Colon (tissue), 2 donors: Measurements from ENCODE around the gene MSRB3.

ENCODE experiments used
- FAIRE-seq: peaks from 2 replicates; lab custom pipeline; 2012; peaks lifted over from hg19 to GRCh38; lab: Jason Lieb, UNC
- donor health status: control.
- donor health status: control.

The MSRB3 gene

DNA sequence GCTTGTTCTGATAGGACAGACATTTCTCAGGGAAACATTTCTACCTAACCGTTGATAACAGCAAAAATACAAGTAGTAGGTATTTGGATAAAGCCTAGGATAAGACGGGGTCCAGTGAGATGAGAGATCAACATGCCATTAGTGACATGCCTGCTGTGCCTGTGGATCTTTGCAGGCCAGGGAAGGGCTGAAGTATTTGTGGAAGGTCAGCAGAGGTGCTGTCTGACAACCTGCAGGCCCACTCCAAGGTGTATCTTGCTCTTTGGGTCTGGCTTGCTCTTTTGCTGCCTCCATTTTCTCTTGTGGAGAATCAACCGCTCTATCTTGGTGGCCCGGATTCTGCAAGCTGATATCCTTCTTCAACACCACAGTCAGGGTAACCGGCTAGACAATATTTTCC lies 46.7 kb downstream of the MSRB3 start:
- no peak for FAIRE-seq

GRCh38 chr12:65326616-65327015 lies 48.1 kb downstream of the MSRB3 start:
- no peak for FAIRE-seq

GRCh38 chr12:65327207-65328076 lies 49.0 kb downstream of the MSRB3 start:
- no peak for FAIRE-seq

DNA sequence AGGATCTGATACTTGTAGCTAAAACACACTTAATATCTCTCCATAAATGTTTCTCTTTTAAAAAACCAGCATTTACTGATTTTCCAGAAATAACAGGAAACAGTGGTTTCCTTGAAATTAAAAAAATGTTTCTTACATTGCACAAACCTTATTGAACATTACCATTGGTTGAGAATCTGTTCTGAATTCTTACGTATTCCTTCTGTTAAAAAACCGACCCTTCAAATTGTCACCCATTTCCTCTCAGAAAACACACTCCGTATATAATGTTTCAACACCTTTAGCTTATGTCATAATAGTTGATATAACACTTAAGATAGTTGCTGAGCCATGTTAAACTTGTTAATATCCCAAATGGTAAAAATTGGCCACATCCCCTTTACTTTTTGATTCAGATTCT lies 51.2 kb downstream of the MSRB3 start:
- no peak for FAIRE-seq

- FAIRE-seq: no peak
Measured at GRCh38 chr12:65330331-65330730, 51.8 kb downstream of the MSRB3 start.

DNA sequence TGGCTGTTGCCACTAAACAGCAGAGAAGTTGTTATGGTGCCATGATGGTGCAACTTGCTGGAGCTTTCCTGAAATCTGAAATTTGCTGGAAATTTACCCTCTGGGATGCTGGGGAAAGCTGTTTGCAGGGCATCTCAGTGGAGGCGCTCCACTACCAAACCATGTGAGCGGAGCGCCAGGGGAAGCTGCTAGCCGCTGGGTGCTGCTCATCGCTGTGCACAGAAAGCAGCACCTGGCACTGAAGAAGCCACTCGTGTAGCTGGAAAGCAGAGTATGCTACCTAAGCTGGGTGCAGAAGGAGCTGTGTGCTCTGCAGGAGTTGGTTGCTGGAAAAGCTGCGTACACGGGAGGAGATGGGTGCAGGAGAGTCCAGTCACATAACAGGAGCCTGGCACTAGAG lies 53.0 kb downstream of the MSRB3 start:
- no peak for FAIRE-seq

GRCh38 chr12:65333649-65334048 lies 55.2 kb downstream of the MSRB3 start:
- no peak for FAIRE-seq

- FAIRE-seq: no peak
Measured at GRCh38 chr12:65334521-65334920, 56.0 kb downstream of the MSRB3 start.

GRCh38 chr12:65335021-65335714 lies 56.7 kb downstream of the MSRB3 start:
- FAIRE-seq: no peak

DNA sequence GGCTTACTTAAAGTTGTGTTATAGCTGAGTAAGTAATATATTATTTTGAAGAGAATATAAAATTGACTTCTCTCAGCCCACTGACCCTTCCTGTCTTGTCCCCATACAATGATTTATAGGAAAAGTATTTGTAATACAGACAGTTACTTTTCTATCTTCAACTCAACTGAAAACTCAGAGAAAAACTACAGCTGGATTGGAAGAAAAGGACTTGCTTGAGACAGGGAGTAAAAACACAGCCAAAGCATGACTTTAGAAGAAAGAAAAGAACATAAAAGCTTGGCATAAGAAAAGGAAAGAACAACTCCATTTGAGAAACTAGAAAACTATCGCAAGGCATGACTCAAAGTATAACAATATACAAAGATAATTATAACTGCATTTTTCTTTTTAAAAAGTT lies 57.5 kb downstream of the MSRB3 start:
- FAIRE-seq: no peak

DNA sequence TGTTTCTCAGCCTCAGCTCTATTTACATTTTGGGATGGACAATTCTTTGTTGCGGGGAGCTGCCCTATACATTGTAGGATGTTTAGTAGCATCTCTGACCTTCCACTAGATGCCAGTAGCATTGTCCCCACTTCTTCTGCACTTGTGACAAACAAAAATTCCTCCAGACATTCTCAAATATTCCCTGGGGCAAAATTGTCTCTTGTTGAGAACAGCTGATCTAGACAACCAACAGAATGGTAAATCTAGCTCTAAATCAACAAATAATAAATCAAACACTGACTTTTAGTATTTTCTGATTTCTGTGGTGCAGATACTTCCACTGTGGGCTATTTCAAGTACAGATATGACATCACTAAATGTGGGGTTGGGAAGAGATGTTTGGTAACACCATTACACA lies 60.7 kb downstream of the MSRB3 start:
- no peak for FAIRE-seq

DNA sequence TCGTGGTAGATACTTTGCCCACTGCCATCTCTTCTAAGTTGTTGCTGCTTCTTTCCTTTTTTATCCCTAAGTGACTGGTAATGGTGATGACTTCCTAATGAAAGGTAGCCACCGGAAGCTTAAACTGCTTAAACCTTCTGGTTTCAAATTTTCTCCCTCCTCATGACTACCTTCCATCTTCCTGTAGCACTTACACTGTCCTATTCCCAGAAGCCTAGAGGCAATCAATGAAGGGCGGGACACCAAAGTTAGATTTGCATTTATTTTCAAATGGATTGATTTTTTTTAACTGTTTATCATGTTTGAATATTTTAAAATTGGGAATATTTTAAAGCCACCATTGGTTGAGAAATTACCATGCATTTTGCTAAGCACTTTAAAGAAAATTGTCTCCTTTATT lies 64.7 kb downstream of the MSRB3 start:
- FAIRE-seq: no peak

DNA sequence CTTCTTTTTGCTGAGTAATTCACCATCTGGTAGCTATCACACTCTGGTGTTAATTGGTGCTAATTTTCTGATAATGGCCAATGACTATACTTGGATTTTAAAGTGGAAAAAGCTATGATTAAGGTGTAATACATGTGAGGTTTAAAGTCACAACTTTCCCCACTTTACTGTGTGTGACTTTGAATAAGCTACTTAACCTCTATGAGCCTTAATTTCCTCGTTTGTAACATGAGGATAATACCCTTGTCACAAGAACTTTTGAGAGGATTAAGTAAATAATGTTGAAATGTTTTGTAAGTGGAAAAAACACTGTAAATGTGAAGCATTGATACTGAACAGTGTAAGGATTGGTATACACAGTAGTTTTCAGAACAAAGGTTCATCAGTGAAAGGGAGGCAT lies 65.3 kb downstream of the MSRB3 start:
- FAIRE-seq: no peak

DNA sequence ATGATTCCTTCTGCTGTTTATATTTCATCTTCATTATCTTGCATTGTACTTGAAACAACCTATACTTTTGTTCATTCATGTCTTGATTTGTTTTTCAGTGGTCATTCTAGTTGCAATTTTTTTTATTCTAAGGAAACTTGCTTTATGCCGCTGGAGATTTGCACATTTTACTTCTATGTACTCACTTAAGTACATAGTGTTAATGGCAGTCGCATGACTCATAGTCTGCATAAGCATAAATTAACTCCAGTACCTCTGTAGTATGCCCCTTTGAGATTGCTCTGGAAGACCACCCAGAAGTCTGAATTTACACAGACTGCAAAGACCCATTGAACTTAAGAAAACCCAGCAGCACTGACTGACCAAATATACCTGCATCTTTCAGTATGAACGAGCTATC lies 77.0 kb downstream of the MSRB3 start:
- FAIRE-seq: no peak

- no peak for FAIRE-seq
Measured at GRCh38 chr12:65362234-65363031, 84.0 kb downstream of the MSRB3 start.

DNA sequence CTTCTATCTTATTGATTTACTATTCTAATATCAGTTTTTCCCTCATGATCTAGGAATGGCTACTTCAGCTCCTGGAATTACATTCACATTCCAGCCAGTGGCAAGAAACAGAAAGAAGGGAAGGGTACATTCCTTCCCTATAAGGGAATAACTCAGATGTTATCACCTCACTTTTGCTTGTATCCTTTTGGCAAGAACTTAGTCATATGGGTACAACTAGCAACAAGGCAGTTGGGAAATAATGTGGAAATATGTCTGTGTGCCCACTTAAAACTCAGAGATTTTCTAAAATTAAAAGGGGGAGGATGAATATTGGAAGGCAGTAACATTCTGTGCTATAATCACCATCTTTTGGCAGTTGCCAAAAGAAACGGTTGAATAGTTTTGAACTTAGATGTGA lies 85.6 kb downstream of the MSRB3 start:
- FAIRE-seq: no peak

GRCh38 chr12:65367396-65367795 lies 88.9 kb downstream of the MSRB3 start:
- FAIRE-seq: no peak

DNA sequence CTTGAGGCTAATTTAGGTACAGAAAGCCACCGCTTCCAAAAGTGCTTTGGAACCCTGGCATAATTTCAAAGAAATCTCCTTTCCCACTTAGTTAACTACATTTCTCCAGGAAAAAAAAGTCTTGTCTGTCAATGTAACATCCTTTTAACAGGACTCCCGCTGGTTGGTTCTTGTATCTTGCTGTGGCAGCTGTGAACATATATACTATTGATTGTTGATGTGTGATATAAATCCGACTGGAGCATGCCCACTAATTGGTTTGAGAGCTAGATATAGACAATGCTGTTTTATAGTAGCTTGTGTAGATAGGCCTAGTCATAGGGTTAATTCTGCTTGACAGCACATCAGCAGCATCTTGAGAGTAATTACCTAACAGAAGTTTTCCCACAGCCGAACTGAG lies 89.6 kb downstream of the MSRB3 start:
- FAIRE-seq: no peak

DNA sequence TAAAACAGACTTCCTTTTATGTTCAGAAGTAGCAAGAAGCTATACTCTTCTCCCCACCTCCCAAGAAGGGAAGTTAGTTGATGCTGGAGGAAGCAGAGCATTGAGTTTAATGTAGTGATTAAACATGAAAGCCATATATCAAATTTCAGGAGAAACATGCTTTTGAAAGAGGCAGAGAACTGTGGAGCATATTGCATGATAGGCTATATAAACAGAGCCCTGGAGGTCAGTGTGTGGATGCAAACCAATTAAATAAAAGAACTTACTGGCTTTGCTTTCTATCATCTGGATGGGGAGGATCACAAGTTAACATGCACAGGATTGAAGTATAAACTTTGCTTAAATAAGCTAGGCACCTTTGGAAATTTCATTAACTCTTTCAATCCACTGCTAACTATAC lies 94.1 kb downstream of the MSRB3 start:
- no peak for FAIRE-seq

DNA sequence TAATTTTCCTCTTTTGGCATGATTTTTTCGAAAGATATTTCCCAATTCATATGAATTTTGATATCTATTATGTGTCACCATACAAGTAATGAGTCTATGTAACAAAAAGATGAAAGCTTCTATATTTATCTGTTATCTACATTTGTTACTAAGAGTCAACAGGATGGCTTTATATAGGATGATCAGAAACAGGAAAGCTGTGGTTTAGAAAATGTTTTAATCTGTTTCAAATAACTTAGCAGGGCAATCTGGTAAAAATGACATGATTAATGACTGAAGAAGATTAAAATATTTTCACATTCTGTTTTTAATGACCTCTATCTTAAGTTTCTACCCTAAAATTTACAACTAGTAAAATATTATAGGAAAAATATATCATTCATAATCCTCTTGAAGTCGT lies 105.8 kb downstream of the MSRB3 start:
- FAIRE-seq: peak; percentile 28

GRCh38 chr12:65387396-65387795 lies 108.9 kb downstream of the MSRB3 start:
- FAIRE-seq: no peak

DNA sequence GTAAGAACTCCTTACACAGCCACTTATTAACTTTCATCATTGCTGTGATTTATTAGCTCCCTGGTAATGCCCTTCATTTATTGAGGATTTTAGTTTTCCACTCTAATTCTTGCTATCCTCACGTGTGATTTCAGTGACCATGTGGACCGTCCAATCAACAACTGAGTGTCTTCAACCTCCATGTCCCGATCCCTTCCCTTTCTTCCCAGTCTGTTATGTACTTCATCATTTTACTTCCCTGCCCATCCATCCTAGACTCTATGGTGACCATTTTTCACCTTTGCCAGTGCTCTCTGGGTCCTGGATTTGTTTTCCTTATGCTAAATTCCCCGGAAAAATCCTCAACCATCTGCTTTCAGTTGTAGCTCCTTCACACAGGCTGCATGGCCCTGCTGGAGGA lies 111.0 kb downstream of the MSRB3 start:
- no peak for FAIRE-seq

- no peak for FAIRE-seq
Measured at GRCh38 chr12:65391711-65392110, 113.2 kb downstream of the MSRB3 start.
